BLaER1 (cell line): ENCODE data around the gene LMF2.
A peak's percentile ranks its signal among the peaks of the same experiment; 100 is the strongest.
"Not testable (repeated sequence)": the region's sequence is repeated elsewhere in the genome, so short reads cannot be mapped to it uniquely, and the experiment has no call there.

Source experiments
- H3K27ac ChIP-seq: shearing (Covaris generic); formaldehyde crosslinking; 2 replicates; pipeline ENCODE4 v1.8.1; 2022
- H3K27me3 ChIP-seq: shearing (Covaris generic); formaldehyde crosslinking; 2 replicates; pipeline ENCODE4 v1.8.1; 2022
- H3K36me3 ChIP-seq: shearing (Covaris generic); formaldehyde crosslinking; 2 replicates; pipeline ENCODE4 v1.8.1; 2022
- H3K4me1 ChIP-seq: shearing (Covaris generic); formaldehyde crosslinking; 2 replicates; pipeline ENCODE4 v1.8.1; 2022
- H3K4me2 ChIP-seq: shearing (Covaris generic); formaldehyde crosslinking; 2 replicates; pipeline ENCODE4 v1.8.1; 2022
- H3K4me3 ChIP-seq: shearing (Covaris generic); formaldehyde crosslinking; 2 replicates; pipeline ENCODE4 v1.8.1; 2022
- H3K9ac ChIP-seq: shearing (Covaris generic); formaldehyde crosslinking; 2 replicates; pipeline ENCODE4 v1.8.1; 2022
- H3K9me3 ChIP-seq: shearing (Covaris generic); formaldehyde crosslinking; 2 replicates; pipeline ENCODE4 v1.8.1; 2022
- H4K20me1 ChIP-seq: shearing (Covaris generic); formaldehyde crosslinking; 2 replicates; pipeline ENCODE4 v1.8.1; 2022
- Cebpa-rat ChIP-seq: shearing (Covaris generic); IDR thresholded peaks from 2 replicates; pipeline ENCODE4 v1.8.1; 2022

LMF2 gene

DNA sequence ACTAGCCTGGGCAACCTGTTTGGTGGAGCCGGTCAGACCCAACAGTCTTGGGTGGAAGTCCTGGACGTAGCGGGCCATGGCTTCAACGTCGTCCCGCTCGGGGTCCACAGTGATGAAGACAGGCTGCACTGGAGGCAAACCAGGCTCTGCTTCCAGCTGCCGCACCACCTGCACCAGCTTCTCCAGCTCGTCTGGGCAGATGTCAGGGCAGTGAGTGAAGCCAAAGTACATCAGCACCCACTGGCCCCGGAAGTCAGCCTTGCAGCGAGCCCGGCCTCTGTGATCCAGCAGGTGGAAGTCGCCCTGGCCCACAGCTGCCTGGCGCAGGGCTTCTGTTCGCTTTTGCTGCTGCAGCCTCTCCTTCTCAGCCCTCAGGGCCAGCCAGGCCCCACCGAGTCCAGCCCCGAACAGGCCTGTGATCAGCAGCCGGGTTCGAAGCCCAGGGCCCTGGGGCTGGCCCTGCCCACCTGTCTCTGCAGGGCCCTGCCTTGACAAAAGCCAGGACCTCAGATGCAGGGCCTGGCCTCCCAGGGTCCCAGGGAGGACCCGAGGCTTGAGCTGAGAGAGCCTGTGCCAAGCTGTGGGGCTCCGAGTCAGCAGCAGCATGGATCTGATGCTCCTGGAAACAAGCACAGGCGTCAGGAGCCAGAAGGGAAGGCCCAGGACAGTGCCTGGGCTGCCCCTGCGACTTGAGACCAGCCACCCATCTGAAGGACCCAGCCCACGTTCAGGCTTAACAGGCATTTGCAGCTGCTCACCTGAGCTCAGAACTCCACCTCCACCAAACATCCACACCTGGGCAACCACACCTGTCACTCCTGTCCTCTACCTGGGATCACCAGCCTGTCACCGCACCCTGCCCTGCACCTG lies 16.5 kb upstream of the LMF2 start:
- Histone ChIP-seq H3K4me1 (peaks cover 36% of the 10 kb centered on the region), H3K36me3 (peaks cover 52% of the 10 kb centered on the region)
- TF ChIP-seq Cebpa-rat, result no peak

DNA sequence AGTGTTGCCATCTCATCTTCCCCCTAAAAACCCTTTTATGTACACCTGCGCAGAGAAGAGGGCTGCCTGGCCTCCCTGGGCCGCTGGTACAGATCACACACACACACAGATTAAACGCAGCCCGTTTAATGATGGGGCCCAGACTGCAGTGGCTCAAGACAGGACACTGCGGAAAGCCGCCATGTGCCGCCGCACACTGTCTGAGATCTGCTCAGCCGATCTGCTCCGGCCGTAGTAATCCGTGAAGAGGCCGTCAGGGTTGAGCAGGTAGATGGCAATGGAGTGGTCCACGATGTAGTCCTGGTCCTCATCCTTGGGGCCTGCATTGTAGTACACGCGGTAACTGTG lies 15.9 kb upstream of the LMF2 start:
- Histone ChIP-seq H3K9ac (no peak overlapping the region), H3K4me1 (peaks cover 30% of the 10 kb centered on the region), H4K20me1 (peaks cover 33% of the 10 kb centered on the region), H3K27me3 (peaks cover 7% of the 10 kb centered on the region; the same call in 1 of the 2 replicates), H3K4me3 (no peak overlapping the region), H3K36me3 (peaks cover 58% of the 10 kb centered on the region), H3K4me2 (no peak overlapping the region), H3K9me3 (no peaks in the 10 kb centered on the region), H3K27ac (no peak overlapping the region)
- TF ChIP-seq Cebpa-rat, result no peak

More for the DNA sequence above, 16.5 kb upstream of the LMF2 start:
- peak overlapping the region; percentile 80 for H3K4me3 ChIP-seq
- peak overlapping the region; percentile 88 for H3K9ac ChIP-seq
- H3K4me2 ChIP-seq, result peak overlapping the region; percentile 94
- H4K20me1 ChIP-seq, result peaks cover 35% of the 10 kb centered on the region
- H3K27me3 ChIP-seq, result peaks cover 13% of the 10 kb centered on the region
- no peak overlapping the region for H3K27ac ChIP-seq
- no peaks in the 10 kb centered on the region for H3K9me3 ChIP-seq

DNA sequence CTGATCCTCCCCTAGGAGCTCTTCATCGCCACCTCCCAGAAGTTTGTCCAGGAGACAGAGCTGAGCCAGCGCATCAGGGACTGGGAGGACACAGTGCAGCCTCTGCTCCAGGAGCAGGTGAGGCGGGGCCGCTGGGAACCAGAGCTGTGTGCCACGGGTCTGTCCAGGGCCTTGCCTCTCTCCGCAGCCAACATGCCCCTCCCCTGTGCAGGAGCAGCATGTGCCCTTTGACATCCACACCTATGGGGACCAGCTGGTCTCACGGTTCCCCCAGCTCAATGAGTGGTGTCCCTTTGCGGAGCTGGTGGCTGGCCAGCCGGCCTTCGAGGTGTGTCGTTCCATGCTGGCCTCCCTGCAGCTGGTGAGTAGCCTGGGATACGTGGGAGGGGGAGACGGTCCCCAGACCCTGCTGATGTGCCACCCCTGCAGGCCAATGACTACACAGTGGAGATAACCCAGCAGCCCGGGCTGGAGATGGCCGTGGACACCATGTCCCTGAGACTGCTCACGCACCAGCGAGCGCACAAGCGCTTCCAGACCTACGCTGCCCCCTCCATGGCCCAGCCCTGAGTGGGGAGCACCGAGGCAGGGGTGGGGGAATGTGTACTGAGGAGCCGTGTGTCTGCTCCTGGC lies 15.4 kb upstream of the LMF2 start:
- H3K9me3 ChIP-seq, result no peaks in the 10 kb centered on the region
- peaks cover 63% of the 10 kb centered on the region for H3K36me3 ChIP-seq
- H3K4me3 ChIP-seq, result no peak overlapping the region
- TF ChIP-seq Cebpa-rat, result no peak
- H3K4me1 ChIP-seq, result peaks cover 27% of the 10 kb centered on the region
- no peak overlapping the region for H3K27ac ChIP-seq
- H4K20me1 ChIP-seq, result peaks cover 38% of the 10 kb centered on the region
- no peak overlapping the region for H3K9ac ChIP-seq
- no peak overlapping the region for H3K4me2 ChIP-seq
- peaks cover 2% of the 10 kb centered on the region; the same call in 1 of the 2 replicates for H3K27me3 ChIP-seq

DNA sequence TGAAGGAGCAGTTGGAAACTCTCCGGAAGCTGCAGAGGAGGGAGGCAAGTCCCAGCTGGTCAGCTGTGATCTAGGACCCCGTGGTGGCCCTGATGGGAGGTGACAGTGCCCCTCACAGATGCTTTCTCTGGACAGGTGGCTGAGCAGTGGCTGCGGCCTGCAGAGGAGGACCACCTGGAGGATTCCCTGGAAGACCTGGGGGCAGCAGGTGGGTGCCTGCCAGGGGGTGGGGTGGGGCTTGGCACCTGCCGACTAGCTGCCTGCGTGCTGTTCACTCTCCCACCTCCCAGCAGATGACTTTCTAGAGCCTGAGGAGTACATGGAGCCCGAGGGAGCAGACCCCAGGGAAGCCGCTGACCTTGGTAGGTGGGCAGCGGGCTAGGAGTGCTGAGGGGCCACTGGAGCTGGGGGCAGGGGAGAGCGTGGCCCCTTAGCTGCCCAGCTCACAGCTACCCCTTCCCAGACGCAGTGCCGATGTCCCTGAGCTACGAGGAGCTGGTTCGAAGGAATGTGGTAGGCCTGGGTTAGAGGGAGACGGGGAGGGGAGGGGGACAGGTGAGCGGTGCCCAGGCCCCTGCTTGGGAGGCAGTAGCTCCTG lies 14.8 kb upstream of the LMF2 start:
- Histone ChIP-seq H3K9ac (no peak overlapping the region), H3K4me3 (no peak overlapping the region), H3K36me3 (peaks cover 69% of the 10 kb centered on the region), H3K27ac (no peak overlapping the region), H4K20me1 (peaks cover 44% of the 10 kb centered on the region), H3K9me3 (no peaks in the 10 kb centered on the region), H3K27me3 (no peaks in the 10 kb centered on the region), H3K4me2 (no peak overlapping the region), H3K4me1 (peaks cover 23% of the 10 kb centered on the region)
- TF ChIP-seq Cebpa-rat, result no peak

DNA sequence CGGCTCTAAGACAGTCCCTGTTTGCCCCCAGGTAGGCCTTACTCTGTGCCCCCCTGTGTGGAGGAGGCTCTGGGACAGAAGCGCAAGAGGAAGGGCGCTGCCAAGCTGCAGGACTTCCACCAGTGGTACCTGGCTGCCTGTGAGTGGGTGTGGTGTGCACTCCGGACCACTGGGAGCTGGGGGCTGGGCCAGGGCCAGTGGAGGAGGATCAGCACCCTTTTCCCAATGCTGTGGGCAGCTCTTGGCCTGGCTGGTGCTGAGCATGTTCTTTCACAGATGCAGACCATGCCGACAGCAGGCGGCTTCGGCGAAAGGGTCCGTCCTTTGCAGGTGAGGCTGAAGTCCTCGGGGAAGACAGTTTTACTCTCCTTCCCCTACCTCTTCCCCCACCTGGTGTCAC lies 14.2 kb upstream of the LMF2 start:
- H4K20me1 ChIP-seq, result peaks cover 50% of the 10 kb centered on the region
- TF ChIP-seq Cebpa-rat, result no peak
- no peak overlapping the region for H3K4me3 ChIP-seq
- H3K4me1 ChIP-seq, result peaks cover 23% of the 10 kb centered on the region
- no peaks in the 10 kb centered on the region for H3K9me3 ChIP-seq
- H3K27me3 ChIP-seq, result no peaks in the 10 kb centered on the region
- H3K4me2 ChIP-seq, result no peak overlapping the region
- peaks cover 75% of the 10 kb centered on the region for H3K36me3 ChIP-seq
- H3K9ac ChIP-seq, result no peak overlapping the region
- no peak overlapping the region for H3K27ac ChIP-seq

DNA sequence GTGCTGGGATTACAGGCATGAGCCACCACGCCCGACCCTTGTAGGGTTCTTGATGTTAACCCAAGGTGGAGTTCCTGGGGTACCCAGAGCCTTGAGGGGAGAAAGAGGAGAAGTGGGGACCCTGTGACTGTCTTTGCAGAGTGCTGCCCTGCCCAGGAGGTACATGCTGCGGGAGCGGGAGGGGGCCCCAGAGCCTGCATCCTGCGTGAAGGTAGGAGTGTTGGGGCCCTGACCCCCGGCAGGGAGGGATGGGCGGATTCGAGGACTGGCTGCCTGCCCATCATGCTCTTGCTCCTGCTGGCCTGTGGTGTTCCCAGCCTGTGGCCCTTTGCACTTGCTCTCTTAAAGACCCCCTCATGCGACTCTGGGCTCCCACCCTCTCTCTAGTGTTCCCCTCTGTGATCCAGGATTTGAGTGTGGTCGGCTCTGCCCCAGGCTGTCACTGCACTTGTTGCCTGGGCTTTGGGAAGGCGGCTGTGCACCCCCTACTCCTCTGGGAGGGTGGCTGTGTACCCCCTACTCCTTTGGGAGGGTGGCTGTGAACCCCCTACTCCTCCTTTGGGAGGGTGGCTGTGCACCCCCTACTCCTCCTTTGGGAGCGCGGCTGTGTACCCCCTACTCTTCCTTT lies 13.4 kb upstream of the LMF2 start:
- H3K4me1 ChIP-seq, result peaks cover 27% of the 10 kb centered on the region
- H3K36me3 ChIP-seq, result peaks cover 83% of the 10 kb centered on the region
- no peak for TF ChIP-seq Cebpa-rat
- H4K20me1 ChIP-seq, result peaks cover 57% of the 10 kb centered on the region
- no peak overlapping the region for H3K4me3 ChIP-seq
- no peaks in the 10 kb centered on the region for H3K27me3 ChIP-seq
- H3K27ac ChIP-seq, result no peak overlapping the region
- H3K9ac ChIP-seq, result no peak overlapping the region
- no peak overlapping the region for H3K4me2 ChIP-seq
- H3K9me3 ChIP-seq, result no peaks in the 10 kb centered on the region

DNA sequence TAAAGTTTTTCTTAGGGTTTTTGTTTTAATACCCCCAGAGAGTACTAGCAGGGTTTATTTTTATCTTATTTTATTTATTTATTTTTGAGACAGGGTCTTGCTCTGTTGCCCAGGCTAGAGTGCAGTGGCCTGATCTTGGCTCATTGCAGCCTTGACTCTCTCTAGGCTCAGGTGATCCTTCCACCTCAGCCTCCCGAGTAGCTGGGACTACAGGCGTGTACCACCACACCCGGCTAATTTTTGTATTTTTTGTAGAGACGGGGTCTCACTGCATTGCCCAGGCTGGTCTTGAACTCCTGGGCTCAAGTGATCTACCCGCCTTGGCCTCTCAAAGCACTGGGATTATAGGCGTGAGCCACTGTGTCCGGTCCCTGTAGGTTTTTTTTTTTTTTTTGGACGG lies 12.7 kb upstream of the LMF2 start:
- peaks cover 87% of the 10 kb centered on the region for H3K36me3 ChIP-seq
- H3K4me2 ChIP-seq, H3K4me3 ChIP-seq, H3K27ac ChIP-seq, H3K9ac ChIP-seq, H3K9me3 ChIP-seq, H3K27me3 ChIP-seq: not testable (repeated sequence)
- H4K20me1 ChIP-seq, result peaks cover 62% of the 10 kb centered on the region
- H3K4me1 ChIP-seq, result peaks cover 29% of the 10 kb centered on the region

DNA sequence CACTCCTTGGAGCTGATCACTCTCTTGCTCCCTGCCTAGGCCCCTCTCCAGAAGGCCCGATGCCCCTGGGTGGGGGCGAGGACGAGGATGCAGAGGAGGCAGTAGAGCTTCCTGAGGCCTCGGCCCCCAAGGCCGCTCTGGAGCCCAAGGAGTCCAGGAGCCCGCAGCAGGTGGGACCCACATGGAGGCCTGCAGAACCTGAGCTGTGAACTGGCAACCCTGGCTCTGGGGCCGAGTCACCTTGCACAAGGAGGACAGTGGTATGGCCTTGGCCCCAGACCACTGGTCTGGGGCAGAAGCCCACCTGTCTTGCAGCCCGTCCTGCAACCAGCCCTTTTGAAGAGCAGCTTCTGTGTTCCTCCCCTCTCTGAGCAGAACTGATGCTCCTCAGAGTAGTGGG lies 11.6 kb upstream of the LMF2 start:
- Histone ChIP-seq H3K4me3 (no peak overlapping the region), H4K20me1 (peaks cover 64% of the 10 kb centered on the region)

DNA sequence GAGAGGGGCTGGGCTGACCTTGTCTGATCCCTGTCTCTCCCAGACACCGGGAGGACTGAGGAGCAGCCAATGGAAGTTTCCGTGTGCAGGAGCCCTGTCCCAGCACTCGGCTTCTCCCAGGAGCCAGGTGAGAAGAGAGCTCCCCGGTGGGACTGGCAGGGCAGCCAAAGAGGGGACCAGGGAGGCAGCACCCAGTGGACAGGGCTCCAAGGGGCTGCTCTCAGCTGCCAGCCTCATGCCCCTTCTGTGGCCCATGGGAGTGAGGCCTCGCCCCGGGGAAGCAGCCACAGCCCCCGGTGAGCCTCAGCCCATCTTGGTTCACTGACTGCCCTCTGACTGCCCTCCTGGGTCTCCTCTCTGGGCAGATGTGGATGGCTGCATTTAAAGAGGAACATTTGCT lies 11.1 kb upstream of the LMF2 start:
- H3K27ac ChIP-seq, result no peak overlapping the region
- no peak overlapping the region for H3K9ac ChIP-seq
- peaks cover 91% of the 10 kb centered on the region for H3K36me3 ChIP-seq
- H3K4me1 ChIP-seq, result peaks cover 17% of the 10 kb centered on the region; the same call in 1 of the 2 replicates
- no peaks in the 10 kb centered on the region for H3K27me3 ChIP-seq
- no peak for TF ChIP-seq Cebpa-rat
- H3K4me3 ChIP-seq, result no peak overlapping the region
- no peak overlapping the region for H3K4me2 ChIP-seq
- no peaks in the 10 kb centered on the region for H3K9me3 ChIP-seq
- H4K20me1 ChIP-seq, result peaks cover 64% of the 10 kb centered on the region

More for the DNA sequence above, 11.6 kb upstream of the LMF2 start:
- H3K36me3 ChIP-seq, result peaks cover 96% of the 10 kb centered on the region
- no peak overlapping the region for H3K9ac ChIP-seq
- no peak overlapping the region for H3K4me2 ChIP-seq
- no peak overlapping the region for H3K27ac ChIP-seq
- TF ChIP-seq Cebpa-rat, result no peak
- H3K27me3 ChIP-seq, result no peaks in the 10 kb centered on the region
- H3K4me1 ChIP-seq, result peaks cover 22% of the 10 kb centered on the region
- no peaks in the 10 kb centered on the region for H3K9me3 ChIP-seq
